SHP77 treated with DMSO at 0.1 percent for 48 hours (cell line): ENCODE data around the gene MMP14.
"Not testable (repeated sequence)": the region's sequence is repeated elsewhere in the genome, so short reads cannot be mapped to it uniquely, and the experiment has no call there.

Experiments used
- DNase-seq: peaks from one replicate; lab custom pipeline; 2025; lab: John Stamatoyannopoulos, UW

Gene MMP14

DNA sequence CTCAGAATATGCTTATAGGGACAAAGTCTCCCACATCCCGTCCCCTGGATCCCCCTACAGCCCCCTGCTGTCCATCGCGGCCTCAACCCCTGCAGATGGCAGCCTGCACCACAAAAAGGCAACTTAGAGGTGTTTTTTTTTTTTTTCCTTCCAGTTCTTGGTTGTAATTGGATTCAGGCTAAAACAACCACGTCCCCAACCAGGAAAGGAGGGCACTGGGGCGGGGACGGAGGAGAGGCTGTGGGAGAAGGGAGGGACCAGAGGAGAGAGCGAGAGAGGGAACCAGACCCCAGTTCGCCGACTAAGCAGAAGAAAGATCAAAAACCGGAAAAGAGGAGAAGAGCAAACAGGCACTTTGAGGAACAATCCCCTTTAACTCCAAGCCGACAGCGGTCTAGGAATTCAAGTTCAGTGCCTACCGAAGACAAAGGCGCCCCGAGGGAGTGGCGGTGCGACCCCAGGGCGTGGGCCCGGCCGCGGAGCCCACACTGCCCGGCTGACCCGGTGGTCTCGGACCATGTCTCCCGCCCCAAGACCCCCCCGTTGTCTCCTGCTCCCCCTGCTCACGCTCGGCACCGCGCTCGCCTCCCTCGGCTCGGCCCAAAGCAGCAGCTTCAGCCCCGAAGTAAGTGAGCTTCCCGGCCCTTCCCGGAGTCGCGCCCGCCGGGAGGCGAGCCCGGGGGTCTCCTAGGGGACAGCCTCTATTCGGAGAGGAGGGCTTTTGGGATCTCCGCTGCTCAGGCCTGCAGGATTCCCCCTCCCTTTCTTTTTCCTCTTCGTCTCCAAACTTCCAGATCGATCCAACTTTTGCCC is at the start of gene MMP14:
Gene MMP14 (plus strand): TSS at position 285 of the 813 bp plus-strand sequence. CDS start 233 bp downstream, at position 518.
- DNase-seq, result no peak

DNA sequence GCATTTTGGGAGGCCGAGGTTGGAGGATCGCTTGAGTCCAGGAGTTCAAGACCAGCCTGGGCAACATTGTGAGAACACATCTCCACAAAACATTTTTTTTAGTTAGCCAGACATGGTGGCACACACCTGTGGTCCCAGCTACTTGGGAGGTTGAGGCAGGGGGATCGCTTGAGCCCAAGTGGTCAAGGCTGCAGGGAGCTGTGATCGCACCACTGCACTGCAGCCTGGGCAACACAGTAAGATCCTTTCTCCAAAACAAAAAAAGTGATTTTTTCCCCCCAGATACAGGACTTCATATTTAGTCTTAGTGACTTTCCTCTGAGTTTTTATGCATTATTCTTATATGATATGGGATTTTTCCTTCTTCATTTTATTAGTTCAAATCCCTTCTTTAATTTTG is 49.7 kb upstream of the MMP14 start:
- DNase-seq, result no peak

DNA sequence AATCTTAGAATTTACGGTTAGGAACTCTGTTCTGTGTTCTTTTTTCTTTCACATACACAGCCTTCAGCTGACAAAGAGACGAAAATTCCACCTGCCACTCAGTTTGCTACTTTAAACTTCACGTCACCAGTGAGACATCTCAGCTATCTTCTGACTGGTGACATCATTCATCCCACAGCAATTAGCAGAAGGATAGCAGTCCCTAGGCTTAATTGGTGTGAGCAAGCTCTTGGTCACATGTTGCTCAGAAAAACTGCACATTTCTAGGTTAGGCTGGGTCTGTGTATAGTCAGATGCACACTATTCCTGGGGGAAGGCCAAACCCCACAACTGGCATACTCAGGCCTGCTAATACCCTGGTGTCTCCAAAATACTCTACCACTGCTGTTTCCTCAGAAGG is 45.1 kb upstream of the MMP14 start:
- DNase-seq, result no peak

DNA sequence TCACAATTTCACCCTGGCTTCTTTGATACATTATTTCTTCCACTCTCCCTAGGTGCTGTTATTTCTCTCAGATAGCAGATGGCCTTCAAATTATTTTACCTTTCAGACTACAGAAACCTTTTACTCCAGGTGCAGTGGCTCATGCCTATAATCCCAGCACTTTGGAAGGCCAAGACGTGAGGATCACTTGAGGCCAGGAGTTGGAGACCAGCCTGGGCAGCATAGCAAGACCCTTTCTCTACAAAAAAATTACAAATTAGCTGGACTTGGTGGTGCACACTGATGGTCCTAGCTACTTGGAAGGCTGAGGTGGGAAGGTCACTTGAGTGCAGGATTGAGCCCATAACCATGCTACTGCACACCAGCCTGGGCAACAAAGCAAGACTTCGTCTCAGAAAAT is 44.2 kb upstream of the MMP14 start:
- DNase-seq, result no peak

DNA sequence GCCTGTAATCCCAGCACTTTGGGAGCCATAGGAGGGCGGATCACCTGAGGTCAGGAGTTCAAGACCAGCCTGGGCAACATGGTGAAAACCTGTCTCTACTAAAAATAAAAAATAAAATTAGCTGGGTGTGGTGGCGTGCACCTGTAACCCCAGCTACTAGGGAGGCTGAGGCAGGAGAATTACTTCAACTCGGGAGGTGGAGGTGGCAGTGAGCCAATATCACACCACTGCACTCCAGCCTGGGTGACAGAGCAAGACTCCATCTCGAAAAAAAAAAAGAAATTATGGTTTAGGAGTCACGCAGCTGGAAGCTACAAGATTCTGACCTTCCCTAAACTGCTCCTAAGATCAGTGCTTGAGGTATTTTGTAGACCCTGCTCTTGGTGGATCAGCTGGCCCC is 42.8 kb upstream of the MMP14 start:
- DNase-seq, result not testable (repeated sequence)

DNA sequence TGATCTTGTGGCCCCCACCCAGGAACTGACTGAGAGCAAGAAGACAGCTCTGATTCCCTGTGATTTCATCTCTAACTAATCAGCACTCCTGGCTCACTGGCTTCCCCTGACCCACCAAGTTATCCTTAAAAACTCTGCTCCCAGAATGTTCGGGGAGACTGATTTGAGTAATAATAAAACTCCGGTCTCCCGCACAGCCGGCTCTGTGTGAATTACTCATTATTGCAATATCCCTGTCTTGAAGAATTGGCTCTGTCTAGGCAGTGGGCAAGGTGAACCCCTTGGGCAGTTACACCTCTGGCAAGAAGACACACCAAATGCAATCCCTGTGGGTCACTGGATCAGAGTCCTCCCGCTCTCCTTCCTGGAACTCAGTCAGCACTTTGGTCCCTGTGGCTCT is 42.4 kb upstream of the MMP14 start:
- DNase-seq, result no peak

DNA sequence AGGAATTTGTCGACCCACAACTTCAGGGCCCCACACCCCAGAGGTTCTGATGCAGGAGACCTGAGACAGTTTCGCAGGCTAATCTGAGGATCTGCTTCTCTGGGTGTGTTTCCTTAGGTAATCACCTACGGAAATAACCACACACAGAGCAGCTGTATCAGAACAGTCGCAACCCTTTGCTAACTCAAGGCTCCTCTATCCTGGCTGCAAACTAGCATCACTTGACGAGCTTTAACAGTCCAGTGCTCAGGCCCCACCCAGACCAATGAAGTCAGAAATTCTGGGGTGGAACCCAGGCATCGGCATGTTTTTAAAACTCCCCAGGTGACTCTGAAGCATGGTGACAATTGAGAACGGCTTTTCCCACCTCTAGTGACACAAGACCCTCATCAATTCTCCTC is 41.8 kb upstream of the MMP14 start:
- no peak for DNase-seq

DNA sequence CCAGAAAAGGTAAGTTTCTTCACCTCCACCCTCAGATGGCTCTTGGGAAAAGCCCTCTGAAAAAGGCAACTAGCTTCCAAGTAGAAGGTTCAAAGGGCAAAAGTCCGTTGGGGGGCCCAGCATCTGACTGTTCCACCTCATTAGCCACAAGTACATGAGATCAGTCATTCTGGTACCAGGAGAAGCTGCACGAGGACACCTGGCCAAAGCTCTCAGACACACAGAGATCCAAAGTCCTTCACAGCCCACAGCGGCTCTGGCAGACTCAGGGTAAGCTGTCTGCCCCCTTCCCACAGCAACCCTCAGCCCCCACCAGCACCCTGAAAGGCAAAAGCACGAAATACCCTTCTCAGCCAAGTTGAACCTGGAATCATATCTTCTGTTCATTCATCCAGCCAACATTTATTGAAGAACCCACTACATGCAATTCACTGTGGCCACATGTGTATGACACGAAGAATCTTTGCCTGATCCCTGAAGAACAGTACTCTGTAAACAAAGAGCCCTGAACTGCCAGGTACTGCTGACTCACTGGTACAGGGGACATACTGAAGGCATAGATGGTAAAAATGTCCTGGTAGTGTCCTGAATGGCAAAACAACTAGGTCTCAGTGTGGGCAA is 40.2 kb upstream of the MMP14 start:
- no peak for DNase-seq

DNA sequence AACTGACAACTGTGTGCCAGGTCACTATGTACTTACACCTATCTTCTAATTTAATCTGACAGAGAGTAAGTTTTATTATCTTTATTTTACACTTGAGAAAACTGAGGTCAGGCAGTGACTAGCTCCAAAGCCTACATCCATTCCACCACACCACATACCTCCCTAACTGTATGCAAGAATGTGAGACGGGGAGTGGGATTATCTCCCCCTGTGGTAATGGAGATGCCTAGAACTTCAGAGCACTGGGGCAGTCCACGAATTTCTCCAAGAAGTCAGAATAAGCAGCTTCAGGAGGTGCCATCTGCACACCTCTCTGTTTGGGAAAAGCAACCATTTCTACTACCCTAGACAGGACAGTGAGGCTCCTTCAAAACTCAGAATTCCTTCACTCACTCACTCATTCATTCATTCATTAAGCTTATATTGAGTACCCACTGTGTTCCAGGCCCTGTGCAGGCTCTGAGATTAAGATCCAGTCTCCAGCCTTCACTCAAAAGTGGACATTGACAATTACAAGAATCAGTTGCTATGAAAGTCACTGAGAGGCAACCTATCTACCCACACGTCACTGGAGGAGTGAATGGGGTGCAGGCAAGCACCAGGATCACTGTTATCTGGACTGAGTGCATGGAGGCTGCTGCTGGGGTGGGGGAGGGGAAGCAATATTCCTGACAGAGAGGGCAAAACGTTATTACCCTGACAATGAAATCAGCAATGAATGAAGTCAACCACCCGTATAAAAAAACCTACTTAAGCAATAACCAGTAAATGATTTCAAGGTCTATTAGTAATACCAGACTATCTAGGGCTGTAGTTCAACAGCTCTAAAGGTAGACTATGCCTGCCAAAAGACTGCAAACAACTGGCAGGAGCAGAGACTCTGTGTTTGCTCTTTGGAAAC is 39.1 kb upstream of the MMP14 start:
- no peak for DNase-seq

DNA sequence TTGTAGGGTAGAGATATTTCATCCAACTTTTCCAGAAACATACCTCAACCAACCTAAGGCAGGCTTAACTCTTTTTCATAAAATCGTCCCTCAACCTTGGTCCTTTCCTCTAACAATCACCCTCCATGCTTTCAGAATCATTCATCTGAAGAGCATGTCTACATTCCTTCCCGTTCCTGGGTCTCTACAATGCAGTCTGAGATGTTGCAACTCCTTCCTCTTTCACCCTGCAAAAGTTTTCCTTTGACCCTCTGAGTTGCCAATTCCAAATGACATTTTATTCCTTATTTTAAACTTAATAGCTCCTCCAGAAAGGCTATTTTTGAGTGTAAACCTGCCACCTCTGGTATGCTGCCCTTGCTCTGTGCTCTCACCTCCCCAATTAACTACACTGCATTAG is 37.9 kb upstream of the MMP14 start:
- no peak for DNase-seq

DNA sequence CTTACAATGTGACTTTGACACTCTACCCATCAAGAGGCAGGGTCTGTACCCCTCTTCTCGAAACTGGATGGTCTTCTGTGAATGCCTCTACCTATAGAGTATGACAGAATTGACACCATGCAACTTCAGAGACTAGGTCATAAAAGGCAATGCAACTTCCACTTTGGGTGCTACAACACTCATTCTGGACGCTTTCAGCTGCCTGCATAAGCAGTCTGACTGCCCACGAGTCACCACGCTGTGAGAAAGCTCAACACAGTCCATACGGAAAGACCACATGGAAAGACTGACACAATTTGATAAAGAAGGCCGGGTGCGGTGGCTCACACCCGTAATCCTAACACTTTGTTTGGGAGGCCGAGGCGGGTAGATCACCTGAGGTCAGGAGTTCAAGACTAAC is 36.0 kb upstream of the MMP14 start:
- no peak for DNase-seq

DNA sequence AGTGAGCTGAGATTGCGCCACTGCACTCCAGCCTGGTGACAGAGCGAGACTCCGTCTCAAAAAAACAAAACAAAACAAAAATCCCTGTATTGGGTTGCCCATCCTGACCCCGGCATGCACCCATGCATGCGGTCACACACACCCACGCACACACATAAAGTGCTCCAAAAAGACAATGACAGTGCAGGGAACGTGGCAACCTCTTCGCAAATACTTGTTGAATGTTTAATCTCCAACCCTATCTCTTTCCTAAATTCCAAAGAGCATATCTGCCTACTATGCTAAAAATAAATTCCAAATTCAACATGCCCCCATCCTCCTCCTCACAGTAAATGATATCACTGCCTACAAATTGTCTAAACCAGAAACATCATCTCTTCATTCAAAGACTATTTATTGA is 34.7 kb upstream of the MMP14 start:
- DNase-seq, result no peak

DNA sequence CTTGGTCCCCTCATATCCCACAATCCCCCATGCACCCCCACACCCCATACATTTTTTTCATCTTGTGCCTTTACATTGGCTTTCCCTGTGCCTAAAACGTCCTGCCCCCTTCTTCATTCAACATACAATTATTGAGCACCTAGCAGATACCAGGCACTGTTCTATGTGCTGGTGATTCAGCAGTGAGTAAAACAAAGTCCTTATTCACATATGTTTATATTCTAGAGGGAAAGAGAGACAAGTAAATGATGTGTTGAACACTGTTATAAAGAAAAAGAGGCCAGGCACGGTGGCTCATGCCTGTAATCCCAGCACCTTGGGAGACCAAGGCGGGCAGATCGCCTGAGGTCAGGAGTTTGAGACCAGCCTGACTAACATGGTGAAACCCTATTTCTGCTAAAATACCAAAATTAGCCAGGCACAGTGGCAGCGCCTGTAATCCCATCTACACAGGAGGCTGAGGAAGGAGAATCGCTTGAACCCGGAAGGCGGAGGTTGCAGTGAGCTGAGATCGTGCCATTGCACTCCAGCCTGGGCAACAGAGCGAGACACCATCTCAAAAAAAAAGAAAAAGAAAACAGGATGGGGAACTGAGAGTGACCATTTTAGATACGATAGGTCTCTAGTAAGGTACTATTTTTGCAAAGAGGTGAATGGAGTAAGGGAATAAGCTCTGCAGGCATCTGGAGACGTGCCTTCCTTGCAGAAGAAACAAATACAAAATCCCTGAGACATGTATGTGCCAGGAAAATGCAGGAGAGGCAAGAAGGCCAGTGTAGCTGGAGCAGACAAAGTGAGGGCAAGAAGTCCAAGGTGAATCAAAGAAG is 33.3 kb upstream of the MMP14 start:
- no peak for DNase-seq

DNA sequence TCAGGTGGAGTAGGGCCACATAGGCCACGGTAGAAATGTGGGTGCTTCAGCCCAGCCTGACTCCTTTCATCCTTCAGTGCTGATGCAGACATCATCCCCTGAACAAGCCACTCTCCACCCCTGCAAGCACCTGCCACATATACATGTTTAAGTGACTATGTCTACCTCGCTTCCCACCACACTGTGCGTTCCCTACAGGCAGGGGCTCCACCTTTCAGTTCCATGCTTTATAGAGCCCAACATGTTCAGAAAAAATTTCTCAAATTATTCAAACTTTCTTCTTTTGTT is 32.8 kb upstream of the MMP14 start:
- DNase-seq, result no peak

DNA sequence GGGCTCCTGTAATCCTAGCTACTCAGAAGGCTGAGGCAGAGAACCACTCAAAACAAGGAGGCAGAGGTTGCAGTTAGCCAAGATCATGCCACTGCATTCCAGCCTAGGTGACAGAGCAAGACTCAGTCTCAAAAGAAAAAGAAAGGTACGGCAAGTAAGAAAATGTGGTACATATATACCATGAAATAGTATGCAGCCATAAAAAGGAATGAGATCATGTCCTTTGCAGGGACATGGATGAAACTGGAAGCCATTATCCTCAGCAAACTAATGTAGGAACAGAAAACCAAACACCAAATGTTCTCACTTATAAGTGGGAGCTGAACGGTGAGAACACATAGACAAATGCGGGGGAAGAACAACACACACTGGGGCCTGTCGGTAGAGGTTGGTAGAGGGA is 31.1 kb upstream of the MMP14 start:
- not testable (repeated sequence) for DNase-seq

DNA sequence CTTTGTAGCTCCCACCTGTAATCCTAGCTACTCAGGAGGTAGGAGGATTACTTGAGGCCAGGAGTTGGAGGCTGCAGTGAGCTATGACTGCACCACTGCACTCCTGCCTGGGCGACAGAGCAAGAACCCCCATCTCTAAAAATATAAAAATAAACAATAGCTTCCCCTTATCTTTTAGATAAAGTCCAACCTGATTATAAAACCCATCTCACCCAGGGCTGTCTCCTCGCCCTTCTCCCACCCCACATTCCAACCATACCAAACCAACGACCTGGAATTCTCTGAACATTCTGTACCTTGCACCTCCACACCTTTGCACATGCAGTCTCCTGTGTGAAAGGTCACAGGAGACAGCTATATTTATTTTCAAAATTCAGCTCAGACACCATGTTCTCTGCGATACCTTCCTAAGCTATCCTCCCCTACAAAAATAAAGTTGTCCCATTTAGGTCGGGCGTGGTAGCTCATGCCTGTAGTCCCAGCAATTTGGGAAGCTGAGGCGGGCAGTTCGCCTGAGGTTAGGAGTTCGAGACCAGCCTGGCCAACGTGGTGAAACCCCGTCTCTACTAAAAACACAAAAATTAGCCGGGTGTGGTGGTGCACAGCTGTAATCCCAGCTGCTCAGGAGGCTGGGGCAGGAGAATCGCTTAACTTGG is 28.8 kb upstream of the MMP14 start:
- no peak for DNase-seq

DNA sequence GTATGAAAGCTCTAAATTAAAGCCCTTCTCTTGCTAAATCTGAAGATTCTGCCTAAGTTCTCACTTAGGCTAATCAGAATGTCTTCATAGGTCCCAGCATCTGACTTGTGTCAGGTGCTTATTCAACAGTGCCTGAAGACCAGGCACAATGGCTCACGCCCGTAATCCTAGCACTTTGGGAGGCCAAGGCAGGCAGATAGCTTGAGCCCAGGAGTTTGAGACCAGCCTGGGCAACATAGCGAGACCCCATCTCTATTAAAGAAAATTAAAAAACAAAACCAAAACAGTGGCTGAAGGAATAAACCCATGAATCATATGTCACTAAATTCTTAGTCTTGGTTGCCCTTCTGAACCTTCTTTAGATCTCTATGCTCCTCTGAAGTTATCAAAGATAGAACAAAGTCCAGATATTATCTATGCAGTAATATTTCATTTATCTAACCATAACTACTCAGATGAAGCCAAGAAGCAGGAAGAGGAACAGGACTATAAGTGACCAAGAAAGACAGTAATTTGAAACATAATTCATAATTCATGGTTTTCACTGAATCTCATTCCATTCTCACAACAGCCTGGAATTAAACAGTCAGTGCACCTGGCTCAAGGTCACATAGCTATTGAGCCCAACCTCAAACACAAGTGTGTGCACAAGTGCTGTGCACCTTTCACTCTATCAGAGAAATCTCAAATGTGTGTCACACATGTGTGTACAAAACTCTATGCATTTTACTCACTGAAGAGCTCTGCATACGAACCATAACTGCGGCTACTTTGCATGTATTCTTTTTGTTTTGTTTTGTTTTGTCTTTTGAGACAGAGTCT is 27.8 kb upstream of the MMP14 start:
- DNase-seq, result no peak

DNA sequence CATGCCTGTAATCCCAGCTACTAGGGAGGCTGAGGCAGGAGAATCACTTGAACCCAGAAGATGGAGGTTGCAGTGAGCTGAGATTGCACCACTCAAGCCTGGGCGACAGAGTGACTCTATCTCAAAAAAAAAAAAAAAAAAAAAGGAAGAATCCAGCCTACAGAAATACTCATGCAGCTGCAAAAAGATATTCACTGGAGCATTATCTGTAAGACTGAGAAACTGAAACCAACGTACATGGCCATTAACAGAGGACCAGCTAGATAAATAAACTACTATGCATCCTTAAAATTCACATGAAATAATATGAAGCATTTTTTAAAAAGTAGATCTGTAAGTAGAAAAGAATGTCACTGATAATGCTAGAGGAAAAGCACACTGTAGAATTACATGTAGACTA is 24.7 kb upstream of the MMP14 start:
- no peak for DNase-seq

DNA sequence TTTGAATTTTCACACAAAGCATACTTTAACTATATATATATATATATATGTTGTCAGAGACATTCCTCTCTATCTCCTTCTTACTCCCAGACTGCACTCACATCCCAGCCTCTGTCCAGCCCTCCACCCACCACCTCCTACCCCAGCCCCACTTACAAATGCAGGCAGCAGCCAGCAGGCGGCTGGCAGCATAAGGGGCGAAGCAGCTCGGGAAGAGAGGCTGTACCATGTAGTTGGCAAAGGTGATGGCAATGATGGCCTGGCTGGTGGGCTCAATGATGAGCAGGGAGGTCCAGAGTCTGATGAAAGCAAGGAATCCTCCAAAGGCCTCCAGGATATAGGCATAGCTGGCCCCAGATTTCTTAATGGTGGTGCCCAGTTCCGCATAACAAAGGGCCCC is 23.6 kb upstream of the MMP14 start:
- DNase-seq, result no peak

DNA sequence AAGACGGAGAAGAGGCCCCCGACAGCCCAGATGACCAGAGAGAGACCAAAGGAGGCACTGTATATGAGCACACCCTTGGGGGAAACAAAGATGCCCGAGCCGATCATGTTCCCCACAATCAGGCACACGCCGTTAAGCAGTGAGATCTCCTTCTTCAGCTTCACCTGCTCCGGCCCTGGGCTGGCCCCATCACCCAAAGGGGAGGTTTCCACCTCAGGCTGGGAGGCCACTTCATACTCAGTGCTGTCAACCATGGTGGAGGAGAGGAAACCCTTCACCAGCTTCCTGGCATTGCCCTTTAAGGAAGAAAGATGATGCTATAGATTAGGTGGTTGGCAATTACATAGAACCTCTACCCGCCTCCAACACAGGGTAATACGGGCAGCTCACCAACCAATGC is 23.2 kb upstream of the MMP14 start:
- no peak for DNase-seq

DNA sequence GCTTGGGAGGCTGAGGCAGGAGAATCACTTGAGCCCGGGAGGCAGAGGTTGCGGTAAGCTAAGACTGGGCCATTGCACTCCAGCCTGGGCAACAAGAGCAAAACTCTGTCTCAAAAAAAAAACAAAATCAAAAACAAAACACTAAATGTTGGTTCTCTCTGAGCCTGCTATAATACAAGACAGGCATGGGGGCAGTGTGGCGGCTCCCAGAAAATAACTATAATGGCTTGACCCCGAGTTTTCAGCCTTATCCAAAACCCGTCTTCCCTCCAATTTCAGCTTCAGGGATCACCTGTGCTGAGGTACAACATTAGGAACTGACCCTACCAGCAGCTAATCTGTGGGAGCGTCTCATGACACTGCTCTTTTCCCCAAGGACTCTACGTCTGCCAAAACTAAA is 22.0 kb upstream of the MMP14 start:
- DNase-seq, result no peak
